Breast epithelium (tissue), 4 donors: ENCODE data around the gene CCRL2. TPM values are rescaled to one million over a fixed set of nuclear protein-coding genes. Genes with fewer than 3 reads are reported as not detected.

Experiments
- DNase-seq, 2 donors: peaks; one replicate each; pipeline ENCODE4 v3.0.0-alpha.2; 2019; ENCODE audit warnings: low spot score in 2 of 2
- H3K27ac ChIP-seq, 2 donors: fragments of 200-600 bp; sonication (generic) in 1 of 2; one replicate each; pipeline ENCODE4 v1.5.1; 2016 to 2019; ENCODE audit warnings: mild to moderate bottlenecking in 1 of 2
- H3K27me3 ChIP-seq, 2 donors: fragments of 200-600 bp; sonication (generic) in 1 of 2; one replicate each; pipeline versions ENCODE4 v1.5.1 to v1.6.0; 2017 to 2019; ENCODE audit warnings: control low read depth in 1 of 2, mild to moderate bottlenecking in 1 of 2
- H3K36me3 ChIP-seq: fragments of 200-600 bp; one replicate; pipeline ENCODE4 v1.5.1; 2019
- H3K4me1 ChIP-seq, 2 donors: fragments of 200-600 bp; sonication (generic); one replicate each; pipeline ENCODE4 v1.5.1; 2016 to 2019; ENCODE audit warnings: control low read depth in 1 of 2
- H3K4me3 ChIP-seq, 3 donors: fragments of 200-600 bp; sonication (generic); 1 replicate in 2 of 3; 2 replicates in 1 of 3; pipeline ENCODE4 v1.5.1; 2016 to 2019; ENCODE audit warnings: mild to moderate bottlenecking in 3 of 3, moderate library complexity in 2 of 3
- H3K9me3 ChIP-seq, 2 donors: fragments of 200-600 bp; sonication (generic) in 1 of 2; one replicate each; pipeline ENCODE4 v1.5.1; 2016 to 2019; ENCODE audit warnings: control low read depth in 1 of 2
- CTCF ChIP-seq, 3 donors: fragments of 450-650 bp; IDR thresholded peaks; one replicate each; pipeline ENCODE4 v1.5.1; 2016 to 2017; ENCODE audit warnings: antibody characterized with exemption in 3 of 3, mild to moderate bottlenecking in 3 of 3, moderate library complexity in 3 of 3
- POLR2A ChIP-seq: fragments of 450-650 bp; IDR thresholded peaks from one replicate; pipeline ENCODE4 v1.6.1; 2016; ENCODE audit warnings: antibody characterized with exemption, mild to moderate bottlenecking, moderate library complexity
- POLR2AphosphoS5 ChIP-seq, 3 donors: sonication (generic); formaldehyde crosslinking; IDR thresholded peaks; one replicate each; pipeline ENCODE4 v1.6.1; 2017; ENCODE audit warnings: antibody characterized with exemption in 3 of 3
- intact Hi-C: fragments of 100-400 bp; cut with DNase I; formaldehyde crosslinking; loops from one replicate; pipeline ENCODE4 v1.15.1; 2023; ENCODE audit warnings: low total_unique reads
- total RNA-seq, 3 donors: library from RNA; depleted of rRNA; stranded (reverse); fragments of >200 nt; gene quantifications; one replicate each; pipeline ENCODE4 v1.1.0, GENCODE V29; 2016

The CCRL2 gene
- total RNA-seq, 3 donors from 2014 or later, result 3.8 to 9.2 (median 4.1) TPM

GRCh38 chr3:46361408-46362283, 45.4 kb upstream of the CCRL2 start:
- TF ChIP-seq POLR2A (no peak), CTCF (IDR thresholded peaks at IDR 0.05) (no peak), POLR2AphosphoS5 (IDR thresholded peaks at IDR 0.05) (no peak)
- Histone ChIP-seq H3K27me3 (no peaks in the 10 kb centered on the region), H3K4me3 (no peak overlapping the region), H3K27ac (no peak overlapping the region), H3K4me1 (no peaks in the 10 kb centered on the region), H3K9me3 (no peaks in the 10 kb centered on the region), H3K36me3 (no peaks in the 10 kb centered on the region)
- no peak for DNase-seq
- intact Hi-C loops, result no loop called here

- intact Hi-C loops, result no loop called here
These were observed 42.0 kb upstream of the CCRL2 start for GRCh38 chr3:46365041-46365440.

GRCh38 chr3:46365737-46366524, 41.1 kb upstream of the CCRL2 start:
- Histone ChIP-seq H3K4me1 (no peaks in the 10 kb centered on the region), H3K27ac (no peak overlapping the region), H3K36me3 (no peaks in the 10 kb centered on the region), H3K9me3 (no peaks in the 10 kb centered on the region), H3K27me3 (no peaks in the 10 kb centered on the region), H3K4me3 (no peak overlapping the region)
- TF ChIP-seq POLR2AphosphoS5 (IDR thresholded peaks at IDR 0.05), result no peak
- no peak for TF ChIP-seq POLR2A
- no peak for TF ChIP-seq CTCF (IDR thresholded peaks at IDR 0.05)
- intact Hi-C loops, result no loop called here
- DNase-seq, result no peak

More at GRCh38 chr3:46365041-46365440, 42.0 kb upstream of the CCRL2 start:
- no peaks in the 10 kb centered on the region for H3K9me3 ChIP-seq
- H3K27ac ChIP-seq, result no peak overlapping the region
- no peaks in the 10 kb centered on the region for H3K36me3 ChIP-seq
- no peak for TF ChIP-seq POLR2AphosphoS5 (IDR thresholded peaks at IDR 0.05)
- no peak for TF ChIP-seq POLR2A
- no peak for TF ChIP-seq CTCF (IDR thresholded peaks at IDR 0.05)
- no peak for DNase-seq
- no peaks in the 10 kb centered on the region for H3K27me3 ChIP-seq
- no peaks in the 10 kb centered on the region for H3K4me1 ChIP-seq
- no peak overlapping the region for H3K4me3 ChIP-seq

GRCh38 chr3:46367811-46368210, 39.2 kb upstream of the CCRL2 start:
- Histone ChIP-seq H3K36me3 (no peaks in the 10 kb centered on the region), H3K4me3 (no peak overlapping the region), H3K27me3 (no peaks in the 10 kb centered on the region), H3K9me3 (no peaks in the 10 kb centered on the region), H3K4me1 (no peaks in the 10 kb centered on the region), H3K27ac (no peak overlapping the region)
- intact Hi-C loops, result no loop called here
- TF ChIP-seq POLR2A, result no peak
- no peak for TF ChIP-seq POLR2AphosphoS5 (IDR thresholded peaks at IDR 0.05)
- no peak for TF ChIP-seq CTCF (IDR thresholded peaks at IDR 0.05)
- DNase-seq, result no peak

- H3K4me3 ChIP-seq, result no peak overlapping the region
- H3K27me3 ChIP-seq, result no peaks in the 10 kb centered on the region
- H3K9me3 ChIP-seq, result no peaks in the 10 kb centered on the region
- H3K27ac ChIP-seq, result no peak overlapping the region
- no peak for DNase-seq
- no peaks in the 10 kb centered on the region for H3K4me1 ChIP-seq
- H3K36me3 ChIP-seq, result no peaks in the 10 kb centered on the region
- intact Hi-C loops, result no loop called here
- no peak for TF ChIP-seq POLR2AphosphoS5 (IDR thresholded peaks at IDR 0.05)
- TF ChIP-seq POLR2A, result no peak
These were observed 38.5 kb upstream of the CCRL2 start for GRCh38 chr3:46368569-46368968.
